HEK293 (cell line): ENCODE measurements around the gene KIFC1.

Source experiments
- BCL6B ChIP-seq: fragments of 450-650 bp; formaldehyde crosslinking; IDR thresholded peaks from 2 replicates; pipeline ENCODE4 v1.5.1; 2017; ENCODE audit warnings: missing biosample characterization, missing genetic modification characterization
- EGR2 ChIP-seq: fragments of 450-650 bp; formaldehyde crosslinking; IDR thresholded peaks from 2 replicates; pipeline ENCODE4 v1.5.1; 2016; ENCODE audit warnings: low read depth, missing biosample characterization, missing genetic modification characterization
- HOXA7 ChIP-seq: sonication (generic); formaldehyde crosslinking; IDR thresholded peaks from 2 replicates; pipeline ENCODE4 v1.8.1; 2022; ENCODE audit warnings: missing genetic modification reagents, borderline replicate concordance
- HOXC10 ChIP-seq: sonication (generic); formaldehyde crosslinking; IDR thresholded peaks from 2 replicates; pipeline ENCODE4 v1.8.1; 2023; ENCODE audit warnings: mild to moderate bottlenecking, missing genetic modification reagents
- OSR2 ChIP-seq: fragments of 450-650 bp; formaldehyde crosslinking; IDR thresholded peaks from 2 replicates; pipeline ENCODE4 v1.5.1; 2016; ENCODE audit warnings: missing biosample characterization, missing genetic modification characterization
- SCRT1 ChIP-seq: fragments of 450-650 bp; formaldehyde crosslinking; IDR thresholded peaks from 2 replicates; pipeline ENCODE4 v1.5.1; 2016; ENCODE audit warnings: missing biosample characterization, missing genetic modification characterization, borderline replicate concordance
- SP2 ChIP-seq: fragments of 450-650 bp; formaldehyde crosslinking; IDR thresholded peaks from 2 replicates; pipeline ENCODE4 v1.5.1; 2016; ENCODE audit warnings: missing biosample characterization, missing genetic modification characterization
- TRIM28 ChIP-seq: IDR thresholded peaks from 2 replicates; pipeline ENCODE4 v1.6.1; 2011; ENCODE audit warnings: low read length, control low read depth, borderline replicate concordance
- YY2 ChIP-seq: fragments of 450-650 bp; formaldehyde crosslinking; IDR thresholded peaks from 2 replicates; pipeline ENCODE4 v1.5.1; 2016; ENCODE audit warnings: missing biosample characterization, missing genetic modification characterization
- ZBTB1 ChIP-seq: fragments of 450-650 bp; formaldehyde crosslinking; IDR thresholded peaks from 2 replicates; pipeline ENCODE4 v1.5.1; 2016; ENCODE audit warnings: missing biosample characterization, missing genetic modification characterization
- ZBTB26 ChIP-seq: fragments of 450-650 bp; formaldehyde crosslinking; optimal IDR thresholded peaks from 2 replicates; pipeline ENCODE3; 2016; ENCODE audit warnings: missing biosample characterization, mild to moderate bottlenecking, missing genetic modification characterization
- ZBTB6 ChIP-seq: fragments of 450-650 bp; formaldehyde crosslinking; IDR thresholded peaks from 2 replicates; pipeline ENCODE4 v1.5.1; 2017; ENCODE audit warnings: missing biosample characterization, missing genetic modification characterization
- ZNF10 ChIP-seq: fragments of 450-650 bp; formaldehyde crosslinking; IDR thresholded peaks from 2 replicates; pipeline ENCODE4 v1.5.1; 2017; ENCODE audit warnings: missing biosample characterization, missing genetic modification characterization
- ZNF114 ChIP-seq: fragments of 450-650 bp; formaldehyde crosslinking; IDR thresholded peaks from 2 replicates; pipeline ENCODE4 v1.5.0; 2017; ENCODE audit warnings: missing biosample characterization, missing genetic modification characterization
- ZNF121 ChIP-seq: fragments of 450-650 bp; formaldehyde crosslinking; IDR thresholded peaks from 2 replicates; pipeline ENCODE4 v1.5.1; 2016; ENCODE audit warnings: missing biosample characterization, missing genetic modification characterization
- ZNF133 ChIP-seq: fragments of 450-650 bp; formaldehyde crosslinking; IDR thresholded peaks from 2 replicates; pipeline ENCODE4 v1.5.1; 2016; ENCODE audit warnings: missing biosample characterization, missing genetic modification characterization
- ZNF174 ChIP-seq: fragments of 450-650 bp; formaldehyde crosslinking; IDR thresholded peaks from 2 replicates; pipeline ENCODE4 v1.5.0; 2017; ENCODE audit warnings: missing biosample characterization, mild to moderate bottlenecking, missing genetic modification characterization
- ZNF211 ChIP-seq: fragments of 450-650 bp; formaldehyde crosslinking; IDR thresholded peaks from 2 replicates; pipeline ENCODE4 v1.5.1; 2016; ENCODE audit warnings: low read depth, missing biosample characterization, missing genetic modification characterization
- ZNF280D ChIP-seq: fragments of 450-650 bp; formaldehyde crosslinking; IDR thresholded peaks from 2 replicates; pipeline ENCODE4 v1.5.1; 2016; ENCODE audit warnings: missing biosample characterization, missing genetic modification characterization
- ZNF311 ChIP-seq: fragments of 450-650 bp; formaldehyde crosslinking; IDR thresholded peaks from 2 replicates; pipeline ENCODE4 v1.5.1; 2017; ENCODE audit warnings: missing biosample characterization, missing genetic modification characterization, borderline replicate concordance
- ZNF426 ChIP-seq: fragments of 450-650 bp; formaldehyde crosslinking; IDR thresholded peaks from 2 replicates; pipeline ENCODE4 v1.5.1; 2017; ENCODE audit warnings: missing biosample characterization, missing genetic modification characterization, mild to moderate bottlenecking, inconsistent platforms, moderate library complexity
- ZNF473 ChIP-seq: fragments of 450-650 bp; formaldehyde crosslinking; IDR thresholded peaks from 2 replicates; pipeline ENCODE4 v1.5.1; 2017; ENCODE audit warnings: missing biosample characterization, missing genetic modification characterization
- ZNF488 ChIP-seq: fragments of 450-650 bp; formaldehyde crosslinking; IDR thresholded peaks from 2 replicates; pipeline ENCODE4 v1.5.1; 2016; ENCODE audit warnings: missing biosample characterization, missing genetic modification characterization
- ZNF530 ChIP-seq: fragments of 450-650 bp; formaldehyde crosslinking; IDR thresholded peaks from 2 replicates; pipeline ENCODE4 v1.5.1; 2016; ENCODE audit warnings: low read depth, missing biosample characterization, missing genetic modification characterization
- ZNF629 ChIP-seq: fragments of 450-650 bp; formaldehyde crosslinking; IDR thresholded peaks from 2 replicates; pipeline ENCODE4 v1.5.1; 2017; ENCODE audit warnings: missing biosample characterization, missing genetic modification characterization
- ZNF677 ChIP-seq: fragments of 450-650 bp; IDR thresholded peaks from 2 replicates; pipeline ENCODE4 v1.5.0; 2018; ENCODE audit warnings: missing biosample characterization, mild to moderate bottlenecking, missing genetic modification characterization, moderate library complexity
- ZNF792 ChIP-seq: fragments of 450-650 bp; formaldehyde crosslinking; IDR thresholded peaks from 2 replicates; pipeline ENCODE4 v1.5.1; 2016; ENCODE audit warnings: missing biosample characterization, missing genetic modification characterization
- ZXDB ChIP-seq: fragments of 450-650 bp; formaldehyde crosslinking; IDR thresholded peaks from 2 replicates; pipeline ENCODE4 v1.5.1; 2016; ENCODE audit warnings: missing biosample characterization, missing genetic modification characterization

Gene KIFC1

GRCh38 chr6:33344701-33345697 lies 46.6 kb upstream of the KIFC1 start (continued):
- TF ChIP-seq ZNF133 (tag by site-specific recombination) (no peak), SCRT1 (no peak), ZNF473 (tag by site-specific recombination) (no peak), ZNF114 (no peak), ZNF311 (no peak), OSR2 (peak; percentile 59), ZNF10 (tag by site-specific recombination) (no peak), ZBTB6 (tag by site-specific recombination) (no peak), BCL6B (no peak), ZNF792 (tag by site-specific recombination) (no peak), SP2 (no peak), ZNF211 (tag by site-specific recombination) (no peak), TRIM28 (peak; percentile 36; the same call in 1 of the 2 replicates), ZBTB1 (no peak), EGR2 (tag by site-specific recombination) (no peak), ZNF174 (tag by site-specific recombination) (no peak), ZNF280D (no peak), YY2 (tag by site-specific recombination) (no peak), HOXC10 (CRISPR knock-in tag) (no peak), HOXA7 (CRISPR knock-in tag) (no peak), ZNF677 (tag by site-specific recombination) (no peak), ZNF426 (tag by site-specific recombination) (no peak), ZNF530 (no peak), ZNF629 (peak; percentile 69), ZBTB26 (peak; percentile 27), ZXDB (tag by site-specific recombination) (peak; percentile 89), ZNF121 (tag by site-specific recombination) (no peak), ZNF488 (tag by site-specific recombination) (no peak)
